ENCODE results near the gene TEDDM1. TPM values are rescaled to one million over a fixed set of nuclear protein-coding genes. Genes with fewer than 3 reads are reported as not detected.

Gene TEDDM1
- total and polyA plus RNA-seq, 2 of the 13 experiments (the other 11 are each of a cell fraction or from before 2014, with no cell fraction given), result not detected

GRCh38 chr1:182391362-182392049 is 9.0 kb downstream of the TEDDM1 start, which contains the start of gene GLUL (continued):
- TF ChIP-seq REXO4 (CRISPR knock-in tag; IDR thresholded peaks at IDR 0.05; ENCODE audit: borderline replicate concordance) (peak; percentile 80; the same call in 1 of the 2 replicates), KDM2A (CRISPR knock-in tag; IDR thresholded peaks at IDR 0.05; ENCODE audit: borderline replicate concordance, low read depth) (peak; percentile 77), ISX (CRISPR knock-in tag; conservative IDR thresholded peaks at IDR 0.05) (no peak; the same call in 1 of the 2 replicates), SMARCC2 (IDR thresholded peaks at IDR 0.05) (no peak), TARDBP (CRISPR knock-in tag; IDR thresholded peaks at IDR 0.05) (peak; percentile 66), CREB3 (CRISPR knock-in tag; IDR thresholded peaks at IDR 0.05) (peak; percentile 76; the same call in 1 of the 2 replicates), ZBTB4 (CRISPR knock-in tag; IDR thresholded peaks at IDR 0.05; ENCODE audit: borderline replicate concordance) (no peak), ZNF564 (CRISPR knock-in tag; IDR thresholded peaks at IDR 0.05) (no peak; the same call in none of the 2 replicates), TP53 (CRISPR knock-in tag; conservative IDR thresholded peaks at IDR 0.05) (no peak), AGO1 (IDR thresholded peaks at IDR 0.05; ENCODE audit: low read depth, low read length, poor library complexity, severe bottlenecking) (peak; percentile 63), KAT7 (CRISPR knock-in tag; IDR thresholded peaks at IDR 0.05; ENCODE audit: borderline replicate concordance) (no peak), ZKSCAN5 (CRISPR knock-in tag; IDR thresholded peaks at IDR 0.05) (no peak), ZFP82 (CRISPR knock-in tag; IDR thresholded peaks at IDR 0.05; ENCODE audit: borderline replicate concordance) (0 out of 2 replicates have a peak, but pooled peaks have one; percentile 84), ZNF460 (CRISPR knock-in tag; IDR thresholded peaks at IDR 0.05; ENCODE audit: borderline replicate concordance) (peak; percentile 37; the same call in 1 of the 2 replicates), PCBP2 (optimal IDR thresholded peaks at IDR 0.05; ENCODE audit: low read depth, low read length, poor library complexity, severe bottlenecking) (no peak), ZNF292 (CRISPR knock-in tag; IDR thresholded peaks at IDR 0.05; ENCODE audit: borderline replicate concordance, low read depth) (no peak), KLF11 (CRISPR knock-in tag; IDR thresholded peaks at IDR 0.05) (no peak)
- TF ChIP-seq, protein P1, sequence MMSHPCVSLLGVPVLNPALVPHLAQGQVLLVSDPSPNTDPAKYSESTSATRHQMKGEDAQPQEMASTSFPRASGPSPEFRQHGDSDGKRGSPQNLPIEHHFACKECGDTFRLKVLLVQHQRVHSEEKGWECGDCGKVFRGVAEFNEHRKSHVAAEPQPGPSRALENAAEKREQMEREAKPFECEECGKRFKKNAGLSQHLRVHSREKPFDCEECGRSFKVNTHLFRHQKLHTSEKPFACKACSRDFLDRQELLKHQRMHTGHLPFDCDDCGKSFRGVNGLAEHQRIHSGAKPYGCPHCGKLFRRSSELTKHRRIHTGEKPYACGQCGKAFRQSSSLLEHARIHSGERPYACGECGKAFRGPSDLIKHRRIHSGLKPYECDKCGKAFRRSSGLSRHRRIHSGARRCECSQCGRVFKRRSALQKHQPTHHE (CRISPR knock-in tag; IDR thresholded peaks at IDR 0.05; ENCODE audit: borderline replicate concordance), result 0 out of 2 replicates have a peak, but pooled peaks have one; percentile 71
- TF ChIP-seq, protein P2, sequence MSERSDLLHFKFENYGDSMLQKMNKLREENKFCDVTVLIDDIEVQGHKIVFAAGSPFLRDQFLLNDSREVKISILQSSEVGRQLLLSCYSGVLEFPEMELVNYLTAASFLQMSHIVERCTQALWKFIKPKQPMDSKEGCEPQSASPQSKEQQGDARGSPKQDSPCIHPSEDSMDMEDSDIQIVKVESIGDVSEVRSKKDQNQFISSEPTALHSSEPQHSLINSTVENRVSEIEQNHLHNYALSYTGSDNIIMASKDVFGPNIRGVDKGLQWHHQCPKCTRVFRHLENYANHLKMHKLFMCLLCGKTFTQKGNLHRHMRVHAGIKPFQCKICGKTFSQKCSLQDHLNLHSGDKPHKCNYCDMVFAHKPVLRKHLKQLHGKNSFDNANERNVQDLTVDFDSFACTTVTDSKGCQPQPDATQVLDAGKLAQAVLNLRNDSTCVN (CRISPR knock-in tag; IDR thresholded peaks at IDR 0.05; ENCODE audit: borderline replicate concordance), result no peak; the same call in 1 of the 2 replicates
- TF ChIP-seq, protein P3, sequence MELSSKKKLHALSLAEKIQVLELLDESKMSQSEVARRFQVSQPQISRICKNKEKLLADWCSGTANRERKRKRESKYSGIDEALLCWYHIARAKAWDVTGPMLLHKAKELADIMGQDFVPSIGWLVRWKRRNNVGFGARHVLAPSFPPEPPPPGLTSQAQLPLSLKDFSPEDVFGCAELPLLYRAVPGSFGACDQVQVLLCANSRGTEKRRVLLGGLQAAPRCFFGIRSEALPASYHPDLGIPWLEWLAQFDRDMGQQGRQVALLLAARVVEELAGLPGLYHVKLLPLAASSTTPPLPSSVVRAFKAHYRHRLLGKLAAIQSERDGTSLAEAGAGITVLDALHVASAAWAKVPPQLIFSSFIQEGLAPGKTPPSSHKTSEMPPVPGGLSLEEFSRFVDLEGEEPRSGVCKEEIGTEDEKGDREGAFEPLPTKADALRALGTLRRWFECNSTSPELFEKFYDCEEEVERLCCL (CRISPR knock-in tag; IDR thresholded peaks at IDR 0.05; ENCODE audit: borderline replicate concordance), result no peak
